Measurements from ENCODE around the gene GRK6. TPM values are rescaled to one million over a fixed set of nuclear protein-coding genes. Genes with fewer than 3 reads are reported as not detected.

Gene GRK6
- total and polyA plus RNA-seq, 9 of the 15 experiments (the other 6 are each of a cell fraction or from before 2014, with no cell fraction given), result 0.63 to 122 (median 44.5) TPM

DNA sequence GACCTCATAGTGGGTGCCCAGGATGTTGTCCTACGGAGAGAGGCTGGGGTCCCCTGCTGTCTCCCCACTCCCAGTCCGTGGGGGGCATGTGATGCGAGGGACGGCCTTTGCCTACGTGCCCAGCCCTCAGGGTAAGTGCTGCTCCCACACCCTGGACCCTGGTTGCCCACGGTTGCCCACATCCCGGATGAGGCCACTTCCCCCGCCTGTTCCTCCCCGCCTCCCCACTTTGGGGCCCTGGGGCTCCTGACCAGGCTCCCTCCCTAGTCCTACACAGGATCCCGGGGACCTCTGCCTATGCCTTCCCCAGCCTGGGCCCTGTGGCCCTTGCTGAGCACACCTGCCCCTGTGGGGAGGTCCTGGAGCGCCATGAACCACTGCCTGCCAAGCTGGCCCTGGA is 40.8 kb upstream of the GRK6 start:
- Histone ChIP-seq H3K27ac (ENCODE audit: extremely low read depth, low read depth, low read length) (no peak overlapping the region), H3K79me2 (ENCODE audit: control insufficient read depth, insufficient read depth, low read length) (no peaks in the 10 kb centered on the region), H3K9me3 (replicated peaks; ENCODE audit: control insufficient read depth, insufficient read depth, low read depth, low read length) (no peaks in the 10 kb centered on the region), H3K4me2 (ENCODE audit: insufficient read depth, low read length) (no peak overlapping the region), H3K4me3 (no peak overlapping the region), H3K36me3 (ENCODE audit: control insufficient read depth, insufficient read depth, low read length) (no peaks in the 10 kb centered on the region), H3K27me3 (ENCODE audit: control insufficient read depth in 2 of 2, insufficient read depth in 2 of 2, low read length in 2 of 2) (peaks cover 0 to 12% of the 10 kb centered on the region in 2 experiments; a peak in 2 of 5 replicates), H3K4me1 (replicated peaks in 1 of 2; ENCODE audit: control insufficient read depth in 2 of 2, insufficient read depth in 2 of 2, low read length in 2 of 2) (peaks cover 6 to 22% of the 10 kb centered on the region in 2 experiments; a peak in 3 of 5 replicates), H3K9ac (ENCODE audit: insufficient read depth in 1 of 2, low read depth in 2 of 2, low read length in 2 of 2) (peak overlapping the region in 1 of 2 experiments; percentile 29; a peak in 1 of 4 replicates), H2AFZ (ENCODE audit: low read depth, low read length) (no peak overlapping the region), H4K20me1 (replicated peaks; ENCODE audit: control insufficient read depth, insufficient read depth, low read length) (no peaks in the 10 kb centered on the region), H3K9me1 (ENCODE audit: control insufficient read depth, insufficient read depth, low read length) (no peaks in the 10 kb centered on the region)
- CTCF ChIA-PET (ENCODE audit: low intra/inter-chr PET ratio), result no interaction called here
- POLR2A ChIA-PET, result interaction anchor here (0.8 to 1.1 kb wide), 4 partner anchors 18 to 55 kb away, joined by 3 to 5 read pairs (median 4); no protein-coding TSS in a partner anchor
- DNase-seq (ENCODE audit: extremely low read depth in 1 of 4, low spot score in 3 of 4) (no peak), ATAC-seq (no peak), FAIRE-seq (no peak)
- in situ Hi-C loops (cut with MboI) (no loop called here), intact Hi-C loops (cut with micrococcal nuclease) (no loop called here)
- no TSS peak for BruUV-seq (replicated peaks)
- 5% methylated on average over 7 of the region's 11 CpGs for WGBS (ENCODE audit: insufficient coverage, low coverage, missing lambda C conversion rate)
- no peak for TF ChIP-seq HDAC3 (IDR thresholded peaks at IDR 0.05; ENCODE audit: borderline replicate concordance, partially characterized antibody)
- no peak for TF ChIP-seq TARDBP (IDR thresholded peaks at IDR 0.05)
- TF ChIP-seq NR2F6 (CRISPR knock-in tag; IDR thresholded peaks at IDR 0.05), result no peak
- no peak for TF ChIP-seq KDM1A (IDR thresholded peaks at IDR 0.05)
- TF ChIP-seq SRSF7 (optimal IDR thresholded peaks at IDR 0.05; ENCODE audit: low read depth, low read length), result no peak
- no peak for TF ChIP-seq PHF21A (IDR thresholded peaks at IDR 0.05; ENCODE audit: borderline replicate concordance, low read depth)
- TF ChIP-seq RBM14 (IDR thresholded peaks at IDR 0.05; ENCODE audit: borderline replicate concordance, insufficient read depth, low read depth, low read length), result no peak
- no peak for TF ChIP-seq FOXM1 (IDR thresholded peaks at IDR 0.05; ENCODE audit: low read depth)
- TF ChIP-seq FOXM1 (CRISPR knock-in tag; IDR thresholded peaks at IDR 0.05; ENCODE audit: low read depth), result no peak
- no peak for TF ChIP-seq RBFOX2 (IDR thresholded peaks at IDR 0.05; ENCODE audit: low read depth, low read length)
- TF ChIP-seq, protein P1, sequence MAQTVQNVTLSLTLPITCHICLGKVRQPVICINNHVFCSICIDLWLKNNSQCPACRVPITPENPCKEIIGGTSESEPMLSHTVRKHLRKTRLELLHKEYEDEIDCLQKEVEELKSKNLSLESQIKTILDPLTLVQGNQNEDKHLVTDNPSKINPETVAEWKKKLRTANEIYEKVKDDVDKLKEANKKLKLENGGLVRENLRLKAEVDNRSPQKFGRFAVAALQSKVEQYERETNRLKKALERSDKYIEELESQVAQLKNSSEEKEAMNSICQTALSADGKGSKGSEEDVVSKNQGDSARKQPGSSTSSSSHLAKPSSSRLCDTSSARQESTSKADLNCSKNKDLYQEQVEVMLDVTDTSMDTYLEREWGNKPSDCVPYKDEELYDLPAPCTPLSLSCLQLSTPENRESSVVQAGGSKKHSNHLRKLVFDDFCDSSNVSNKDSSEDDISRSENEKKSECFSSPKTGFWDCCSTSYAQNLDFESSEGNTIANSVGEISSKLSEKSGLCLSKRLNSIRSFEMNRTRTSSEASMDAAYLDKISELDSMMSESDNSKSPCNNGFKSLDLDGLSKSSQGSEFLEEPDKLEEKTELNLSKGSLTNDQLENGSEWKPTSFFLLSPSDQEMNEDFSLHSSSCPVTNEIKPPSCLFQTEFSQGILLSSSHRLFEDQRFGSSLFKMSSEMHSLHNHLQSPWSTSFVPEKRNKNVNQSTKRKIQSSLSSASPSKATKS (CRISPR knock-in tag; IDR thresholded peaks at IDR 0.05), result no peak
- TF ChIP-seq STAG1 (CRISPR knock-in tag; IDR thresholded peaks at IDR 0.05; ENCODE audit: borderline replicate concordance), result no peak
- TF ChIP-seq TBP (optimal IDR thresholded peaks at IDR 0.05; ENCODE audit: low read depth, low read length), result no peak
- TF ChIP-seq ZNF76 (CRISPR knock-in tag; IDR thresholded peaks at IDR 0.05; ENCODE audit: borderline replicate concordance), result no peak
- TF ChIP-seq, protein P2, sequence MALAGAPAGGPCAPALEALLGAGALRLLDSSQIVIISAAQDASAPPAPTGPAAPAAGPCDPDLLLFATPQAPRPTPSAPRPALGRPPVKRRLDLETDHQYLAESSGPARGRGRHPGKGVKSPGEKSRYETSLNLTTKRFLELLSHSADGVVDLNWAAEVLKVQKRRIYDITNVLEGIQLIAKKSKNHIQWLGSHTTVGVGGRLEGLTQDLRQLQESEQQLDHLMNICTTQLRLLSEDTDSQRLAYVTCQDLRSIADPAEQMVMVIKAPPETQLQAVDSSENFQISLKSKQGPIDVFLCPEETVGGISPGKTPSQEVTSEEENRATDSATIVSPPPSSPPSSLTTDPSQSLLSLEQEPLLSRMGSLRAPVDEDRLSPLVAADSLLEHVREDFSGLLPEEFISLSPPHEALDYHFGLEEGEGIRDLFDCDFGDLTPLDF (CRISPR knock-in tag; IDR thresholded peaks at IDR 0.05), result no peak
- no peak for TF ChIP-seq CREB1 (IDR thresholded peaks at IDR 0.05)
- no peak for TF ChIP-seq CREB1 (CRISPR knock-in tag; IDR thresholded peaks at IDR 0.05)

Data from K562 (cell line).